Left renal pelvis (tissue), 4 donors: Measurements from ENCODE around the gene AKR1E2. TPM values are rescaled to one million over a fixed set of nuclear protein-coding genes. Genes with fewer than 3 reads are reported as not detected.
A peak's percentile ranks its signal among the peaks of the same experiment; 100 is the strongest.

ENCODE experiments used
- DNase-seq, 4 donors: peaks; one replicate each; pipeline ENCODE4 v3.0.0-alpha.2; 2013; ENCODE audit warnings: low read depth in 4 of 4, low spot score in 3 of 4
- polyA plus RNA-seq, 4 donors: library from polyadenylated mRNA; unstranded; fragments of 120-200 nt; gene quantifications; one replicate each; pipeline ENCODE4 v1.2.1, GENCODE V29; 2013; ENCODE audit not compliant: insufficient read length in 4 of 4

AKR1E2 gene
- polyA plus RNA-seq, 4 donors: 5.4 to 9.5 (median 7.8) TPM

GRCh38 chr10:4843525-4844180 lies 17.6 kb downstream of the AKR1E2 start:
- DNase-seq: no peak

- no peak for DNase-seq
These were observed 18.9 kb downstream of the AKR1E2 start for GRCh38 chr10:4844864-4845263.

- DNase-seq: no peak
These were observed 19.8 kb downstream of the AKR1E2 start for GRCh38 chr10:4845766-4846165.

- DNase-seq: no peak
These were observed 20.8 kb downstream of the AKR1E2 start for GRCh38 chr10:4846775-4847174.

GRCh38 chr10:4847561-4848355 lies 21.8 kb downstream of the AKR1E2 start:
- DNase-seq: no peak

GRCh38 chr10:4848356-4849041 lies 22.5 kb downstream of the AKR1E2 start:
- DNase-seq: no peak

- DNase-seq: no peak
These were observed 23.0 kb downstream of the AKR1E2 start for GRCh38 chr10:4849042-4849402.

GRCh38 chr10:4849555-4850242 lies 23.7 kb downstream of the AKR1E2 start:
- DNase-seq: peak; percentile 72 to 84 (median 80)

- DNase-seq: no peak
These were observed 24.4 kb downstream of the AKR1E2 start for GRCh38 chr10:4850397-4850796.

- DNase-seq: no peak
These were observed 25.2 kb downstream of the AKR1E2 start for GRCh38 chr10:4851176-4851575.

GRCh38 chr10:4851846-4852245 lies 25.8 kb downstream of the AKR1E2 start:
- no peak for DNase-seq

- no peak for DNase-seq
These were observed 40.1 kb downstream of the AKR1E2 start for GRCh38 chr10:4865945-4866661.

- no peak for DNase-seq
These were observed 41.1 kb downstream of the AKR1E2 start for GRCh38 chr10:4867109-4867519.

- DNase-seq: no peak
These were observed 41.7 kb downstream of the AKR1E2 start for GRCh38 chr10:4867520-4868356.

- no peak for DNase-seq
These were observed 42.3 kb downstream of the AKR1E2 start for GRCh38 chr10:4868357-4868657.

- DNase-seq: no peak
These were observed 56.7 kb downstream of the AKR1E2 start for GRCh38 chr10:4882704-4883078.

GRCh38 chr10:4883079-4883739 lies 57.2 kb downstream of the AKR1E2 start:
- no peak for DNase-seq

- no peak for DNase-seq
These were observed 59.2 kb downstream of the AKR1E2 start for GRCh38 chr10:4885162-4885561.

- no peak for DNase-seq
These were observed 61.5 kb downstream of the AKR1E2 start for GRCh38 chr10:4887501-4887900.
